T-helper 17 cell (primary cell): ENCODE results near the gene PPARG. TPM values are rescaled to one million over a fixed set of nuclear protein-coding genes. Genes with fewer than 3 reads are reported as not detected.

Experiments
- ATAC-seq: fragments of 150-1000 bp; cut with Tn5 transposase; 2 replicates; pipeline ENCODE4 v1.10.0; 2021; ENCODE audit warnings: mild to moderate bottlenecking, moderate library complexity
- DNase-seq, 3 donors: peaks; one replicate each; pipeline versions ENCODE4 v3.0.0 to v3.0.0-alpha.2; 2020 to 2021
- H3K9me3 ChIP-seq: one replicate; pipeline ENCODE4 v1.7.0; 2013; ENCODE audit warnings: low read length, mild to moderate bottlenecking; ENCODE audit not compliant: control insufficient read depth, poor library complexity, severe bottlenecking
- H3K27ac Mint-ChIP-seq: one replicate; pipeline ENCODE4 v1.8.0; 2022; ENCODE audit warnings: mild to moderate bottlenecking, moderate library complexity, mixed read lengths
- H3K27me3 Mint-ChIP-seq: one replicate; pipeline ENCODE4 v1.8.0; 2022; ENCODE audit warnings: mixed read lengths
- H3K36me3 Mint-ChIP-seq: one replicate; pipeline ENCODE4 v1.8.0; 2022; ENCODE audit warnings: low read depth, mixed read lengths
- H3K4me1 Mint-ChIP-seq: one replicate; pipeline ENCODE4 v1.8.0; 2022; ENCODE audit warnings: mild to moderate bottlenecking, mixed read lengths
- H3K4me3 Mint-ChIP-seq: one replicate; pipeline ENCODE4 v1.8.0; 2022; ENCODE audit warnings: mild to moderate bottlenecking, moderate library complexity, mixed read lengths
- total RNA-seq, 4 donors: library from RNA in 2 of 4; stranded (reverse) in 2 of 4; gene quantifications; one replicate each; pipeline ENCODE4 v1.2.3 and lab custom pipeline; 2022 to 2026

PPARG gene
- total RNA-seq, 2 donors from 2014 or later = 1.1 to 1.2 TPM

- no peaks in the 10 kb centered on the region for H3K9me3 ChIP-seq
- Mint-ChIP-seq H3K4me3 (peak overlapping the region; percentile 77), H3K36me3 (no peaks in the 10 kb centered on the region), H3K4me1 (peaks cover 6% of the 10 kb centered on the region), H3K27ac (no peak overlapping the region), H3K27me3 (peaks cover 37% of the 10 kb centered on the region)
- no peak for DNase-seq
- ATAC-seq = no peak
Observed at GRCh38 chr3:12286504-12286903, 2.4 kb upstream of the PPARG start.

- peak; percentile 51 for ATAC-seq
- H3K9me3 ChIP-seq = no peaks in the 10 kb centered on the region
- H3K4me1 Mint-ChIP-seq = peaks cover 6% of the 10 kb centered on the region
- H3K27me3 Mint-ChIP-seq = peaks cover 37% of the 10 kb centered on the region
- no peak for DNase-seq
- peak overlapping the region; percentile 77 for H3K4me3 Mint-ChIP-seq
- H3K36me3 Mint-ChIP-seq = no peaks in the 10 kb centered on the region
- no peak overlapping the region for H3K27ac Mint-ChIP-seq
Observed at GRCh38 chr3:12286927-12287726, 1.7 kb upstream of the PPARG start.

DNA sequence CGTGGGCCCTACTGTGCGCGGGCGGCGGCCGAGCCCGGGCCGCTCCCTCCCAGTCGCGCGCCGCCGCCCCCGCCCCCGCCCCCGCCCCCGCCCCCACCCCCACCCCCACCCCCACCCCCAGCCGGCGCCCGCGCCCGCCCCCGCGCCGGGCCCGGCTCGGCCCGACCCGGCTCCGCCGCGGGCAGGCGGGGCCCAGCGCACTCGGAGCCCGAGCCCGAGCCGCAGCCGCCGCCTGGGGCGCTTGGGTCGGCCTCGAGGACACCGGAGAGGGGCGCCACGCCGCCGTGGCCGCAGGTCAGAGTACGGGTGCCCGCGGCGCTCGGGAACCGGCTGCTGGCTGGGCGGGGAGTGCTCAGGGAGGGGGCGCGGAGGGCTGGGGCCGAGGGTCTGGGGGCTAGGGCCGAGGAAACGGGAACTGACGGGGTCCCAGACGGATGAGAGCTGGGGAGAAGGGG is 1.1 kb upstream of the PPARG start:
- Mint-ChIP-seq H3K36me3 (no peaks in the 10 kb centered on the region), H3K27ac (no peak overlapping the region), H3K27me3 (peaks cover 37% of the 10 kb centered on the region), H3K4me3 (peak overlapping the region; percentile 81), H3K4me1 (peaks cover 6% of the 10 kb centered on the region)
- no peaks in the 10 kb centered on the region for H3K9me3 ChIP-seq
- DNase-seq (peak in 2 of 3 donors; percentile 10 to 22), ATAC-seq (peak; percentile 65)

GRCh38 chr3:12289524-12289923 is 654 bp downstream of the PPARG start:
- H3K9me3 ChIP-seq = no peaks in the 10 kb centered on the region
- H3K36me3 Mint-ChIP-seq = no peaks in the 10 kb centered on the region
- peaks cover 8% of the 10 kb centered on the region for H3K4me1 Mint-ChIP-seq
- DNase-seq (no peak), ATAC-seq (no peak)
- H3K27me3 Mint-ChIP-seq = peaks cover 31% of the 10 kb centered on the region
- H3K27ac Mint-ChIP-seq = no peak overlapping the region
- H3K4me3 Mint-ChIP-seq = peak overlapping the region; percentile 81

- no peak for ATAC-seq
- Mint-ChIP-seq H3K27ac (no peak overlapping the region), H3K36me3 (no peaks in the 10 kb centered on the region), H3K4me1 (peaks cover 4% of the 10 kb centered on the region), H3K27me3 (peaks cover 8% of the 10 kb centered on the region), H3K4me3 (peak overlapping the region; percentile 33)
- DNase-seq = no peak
- H3K9me3 ChIP-seq = no peaks in the 10 kb centered on the region
Observed at GRCh38 chr3:12292770-12293169, 3.9 kb downstream of the PPARG start.

DNA sequence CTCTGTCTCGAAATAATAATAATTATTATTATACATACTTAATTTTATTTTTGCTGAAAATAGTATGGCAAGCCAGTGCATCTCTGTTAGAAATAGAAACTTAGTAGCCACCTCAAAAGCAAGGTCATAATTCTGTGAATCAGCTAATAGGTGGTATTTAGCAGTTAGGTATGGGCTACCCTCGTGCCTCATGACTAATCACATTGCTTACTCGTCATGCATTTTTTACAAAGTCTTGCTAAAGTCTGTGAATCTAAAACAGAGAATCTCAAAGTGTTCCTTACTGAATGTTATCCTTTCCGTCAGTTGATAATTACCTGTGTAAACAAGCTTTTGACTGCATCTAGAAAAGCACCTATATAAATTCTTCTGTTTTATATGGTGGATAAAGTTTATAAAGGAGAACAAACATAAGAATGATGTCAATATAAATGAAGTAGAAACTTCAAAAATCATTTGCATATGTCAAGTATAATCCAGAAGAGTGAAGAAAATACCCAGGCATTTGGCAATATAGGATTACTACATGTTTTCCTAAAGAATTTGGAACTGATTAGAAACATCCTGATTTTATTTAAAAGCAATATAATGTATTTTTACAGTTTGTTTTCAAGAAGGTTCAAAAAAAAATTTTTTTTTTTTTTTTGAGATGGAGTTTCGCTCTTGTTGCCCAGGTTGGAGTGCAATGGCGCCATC is 6.2 kb downstream of the PPARG start:
- no peaks in the 10 kb centered on the region for H3K9me3 ChIP-seq
- Mint-ChIP-seq H3K27ac (no peak overlapping the region), H3K4me1 (peaks cover 2% of the 10 kb centered on the region), H3K27me3 (no peaks in the 10 kb centered on the region), H3K4me3 (no peak overlapping the region), H3K36me3 (no peaks in the 10 kb centered on the region)
- DNase-seq (no peak), ATAC-seq (no peak)

- H3K27ac Mint-ChIP-seq = no peak overlapping the region
Observed at GRCh38 chr3:12296511-12296910, 7.6 kb downstream of the PPARG start.

GRCh38 chr3:12299026-12299425 is 10.2 kb downstream of the PPARG start:
- ATAC-seq = no peak
- Mint-ChIP-seq H3K27me3 (peaks cover 7% of the 10 kb centered on the region), H3K4me3 (no peak overlapping the region), H3K36me3 (no peaks in the 10 kb centered on the region), H3K27ac (no peak overlapping the region), H3K4me1 (peaks cover 3% of the 10 kb centered on the region)
- no peak for DNase-seq
- no peaks in the 10 kb centered on the region for H3K9me3 ChIP-seq

More at GRCh38 chr3:12296511-12296910, 7.6 kb downstream of the PPARG start:
- Mint-ChIP-seq H3K27me3 (no peaks in the 10 kb centered on the region), H3K36me3 (no peaks in the 10 kb centered on the region), H3K4me1 (peaks cover 2% of the 10 kb centered on the region), H3K4me3 (no peak overlapping the region)
- DNase-seq = no peak
- H3K9me3 ChIP-seq = no peaks in the 10 kb centered on the region
- ATAC-seq = no peak

- Mint-ChIP-seq H3K4me1 (peaks cover 7% of the 10 kb centered on the region), H3K36me3 (no peaks in the 10 kb centered on the region), H3K27ac (no peak overlapping the region), H3K27me3 (peaks cover 16% of the 10 kb centered on the region), H3K4me3 (no peak overlapping the region)
- H3K9me3 ChIP-seq = no peaks in the 10 kb centered on the region
- DNase-seq (no peak), ATAC-seq (no peak)
Observed at GRCh38 chr3:12300137-12300536, 11.3 kb downstream of the PPARG start.

DNA sequence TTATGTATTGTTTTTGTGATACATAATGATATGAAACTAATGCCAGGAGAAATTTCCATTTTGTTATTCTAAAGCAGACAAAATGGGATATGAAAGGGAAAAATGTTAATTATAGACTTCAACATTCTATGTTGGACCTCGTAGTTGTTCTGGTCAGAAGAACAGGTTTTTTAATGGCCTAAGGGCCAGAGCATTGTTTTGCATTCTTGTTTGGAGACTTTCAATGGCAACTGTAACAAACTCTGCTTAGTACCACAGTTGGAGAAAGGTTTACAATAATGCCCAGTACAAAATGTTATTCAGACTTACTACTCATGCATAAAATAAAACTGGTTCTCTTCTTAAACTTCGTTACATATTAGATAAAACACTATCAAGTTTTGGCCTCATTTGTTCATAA is 12.2 kb downstream of the PPARG start:
- peaks cover 18% of the 10 kb centered on the region for H3K27me3 Mint-ChIP-seq
- DNase-seq (no peak), ATAC-seq (no peak)
- H3K4me3 Mint-ChIP-seq = no peak overlapping the region
- peaks cover 7% of the 10 kb centered on the region for H3K4me1 Mint-ChIP-seq
- no peaks in the 10 kb centered on the region for H3K36me3 Mint-ChIP-seq
- H3K9me3 ChIP-seq = no peaks in the 10 kb centered on the region
- H3K27ac Mint-ChIP-seq = no peak overlapping the region

- DNase-seq (no peak), ATAC-seq (no peak)
- no peaks in the 10 kb centered on the region for H3K9me3 ChIP-seq
- Mint-ChIP-seq H3K4me1 (peaks cover 7% of the 10 kb centered on the region), H3K27ac (no peak overlapping the region), H3K27me3 (peaks cover 18% of the 10 kb centered on the region), H3K36me3 (no peaks in the 10 kb centered on the region), H3K4me3 (no peak overlapping the region)
Observed at GRCh38 chr3:12301513-12301912, 12.6 kb downstream of the PPARG start.

DNA sequence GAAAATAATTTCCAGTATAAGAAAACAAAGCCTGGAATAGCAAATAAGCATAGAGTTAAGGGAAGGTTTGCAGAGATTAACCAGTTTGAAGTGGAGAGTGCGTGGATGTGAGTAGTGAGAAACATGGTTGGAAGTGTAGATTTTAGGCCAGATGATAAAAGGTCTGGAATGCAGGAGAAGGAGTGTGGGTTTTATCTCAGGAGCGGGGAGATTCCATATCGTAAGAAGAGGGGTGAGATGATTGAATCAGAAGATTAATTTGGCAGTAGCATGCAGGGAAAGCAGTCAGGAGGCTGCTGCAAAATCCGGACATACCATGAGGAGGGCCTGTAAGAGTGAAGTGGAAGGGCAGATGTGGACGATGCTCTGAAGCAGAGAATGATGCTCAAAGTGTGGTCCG is 13.7 kb downstream of the PPARG start:
- DNase-seq = no peak
- H3K27ac Mint-ChIP-seq = no peak overlapping the region
- H3K4me1 Mint-ChIP-seq = peaks cover 7% of the 10 kb centered on the region
- H3K9me3 ChIP-seq = no peaks in the 10 kb centered on the region
- ATAC-seq = no peak
- peaks cover 18% of the 10 kb centered on the region for H3K27me3 Mint-ChIP-seq
- no peaks in the 10 kb centered on the region for H3K36me3 Mint-ChIP-seq
- no peak overlapping the region for H3K4me3 Mint-ChIP-seq

GRCh38 chr3:12303534-12303933 is 14.7 kb downstream of the PPARG start:
- peak; percentile 41 for ATAC-seq
- peaks cover 7% of the 10 kb centered on the region for H3K4me1 Mint-ChIP-seq
- H3K27ac Mint-ChIP-seq = no peak overlapping the region

More at GRCh38 chr3:12303534-12303933, 14.7 kb downstream of the PPARG start:
- no peaks in the 10 kb centered on the region for H3K9me3 ChIP-seq
- H3K4me3 Mint-ChIP-seq = no peak overlapping the region
- H3K27me3 Mint-ChIP-seq = peaks cover 18% of the 10 kb centered on the region
- no peaks in the 10 kb centered on the region for H3K36me3 Mint-ChIP-seq
- no peak for DNase-seq
